Measurements from ENCODE around the gene CCDC38.

The CCDC38 gene

DNA sequence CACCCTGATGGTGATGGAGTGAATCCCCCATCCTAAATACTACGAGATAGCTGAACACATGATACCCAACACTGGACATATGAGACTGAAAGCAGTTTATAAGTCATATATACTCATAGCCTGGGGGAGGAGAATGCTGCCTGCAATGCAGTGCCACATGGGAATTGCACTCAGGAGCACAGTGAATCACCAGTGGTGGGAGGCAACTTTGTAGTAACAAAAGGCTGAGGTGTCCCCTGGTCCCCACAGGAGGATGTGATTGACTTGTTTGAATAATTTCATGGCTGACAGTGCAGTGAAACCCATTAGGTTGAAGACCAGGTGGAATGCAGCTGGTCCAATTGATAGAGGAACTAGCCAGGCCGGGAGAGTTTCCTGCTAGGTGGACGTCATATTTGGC, 20.2 kb downstream of the CCDC38 start:
- Histone ChIP-seq H3K27me3 (ENCODE audit: insufficient read depth, low read depth, severe bottlenecking) (no peaks in the 10 kb centered on the region), H3K36me3 (no peaks in the 10 kb centered on the region), H3K4me3 (ENCODE audit: low read depth, low read length) (no peak overlapping the region), H3K9me3 (ENCODE audit: severe bottlenecking) (peaks cover 3% of the 10 kb centered on the region), H3K27ac (no peak overlapping the region)
- TF ChIP-seq, protein P1, sequence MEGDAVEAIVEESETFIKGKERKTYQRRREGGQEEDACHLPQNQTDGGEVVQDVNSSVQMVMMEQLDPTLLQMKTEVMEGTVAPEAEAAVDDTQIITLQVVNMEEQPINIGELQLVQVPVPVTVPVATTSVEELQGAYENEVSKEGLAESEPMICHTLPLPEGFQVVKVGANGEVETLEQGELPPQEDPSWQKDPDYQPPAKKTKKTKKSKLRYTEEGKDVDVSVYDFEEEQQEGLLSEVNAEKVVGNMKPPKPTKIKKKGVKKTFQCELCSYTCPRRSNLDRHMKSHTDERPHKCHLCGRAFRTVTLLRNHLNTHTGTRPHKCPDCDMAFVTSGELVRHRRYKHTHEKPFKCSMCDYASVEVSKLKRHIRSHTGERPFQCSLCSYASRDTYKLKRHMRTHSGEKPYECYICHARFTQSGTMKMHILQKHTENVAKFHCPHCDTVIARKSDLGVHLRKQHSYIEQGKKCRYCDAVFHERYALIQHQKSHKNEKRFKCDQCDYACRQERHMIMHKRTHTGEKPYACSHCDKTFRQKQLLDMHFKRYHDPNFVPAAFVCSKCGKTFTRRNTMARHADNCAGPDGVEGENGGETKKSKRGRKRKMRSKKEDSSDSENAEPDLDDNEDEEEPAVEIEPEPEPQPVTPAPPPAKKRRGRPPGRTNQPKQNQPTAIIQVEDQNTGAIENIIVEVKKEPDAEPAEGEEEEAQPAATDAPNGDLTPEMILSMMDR (IDR thresholded peaks at IDR 0.05; ENCODE audit: low read depth, low read length) = no peak
- no peak for DNase-seq

DNA sequence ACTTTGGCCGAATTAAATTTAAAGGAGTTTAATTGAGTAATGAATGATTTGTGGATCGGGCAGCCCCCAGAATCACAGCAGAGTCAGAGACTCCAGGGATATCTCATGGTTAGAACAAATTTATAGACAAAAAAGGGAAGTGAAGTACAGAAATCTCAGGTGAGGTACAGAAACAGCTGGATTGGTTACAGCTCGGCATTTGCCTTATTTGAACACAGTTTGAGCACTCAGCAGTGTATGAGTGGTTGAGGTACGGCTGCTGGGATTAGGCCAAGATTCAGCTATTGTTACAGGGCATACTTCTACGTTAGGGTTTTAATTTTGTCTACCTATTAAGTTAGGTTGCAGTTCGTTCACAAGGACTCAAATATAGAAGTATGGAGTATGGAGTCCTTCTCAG, 23.3 kb downstream of the CCDC38 start:
- DNase-seq = no peak
- Histone ChIP-seq H3K27ac (no peak overlapping the region), H3K4me3 (ENCODE audit: low read depth, low read length) (no peak overlapping the region), H3K9me3 (ENCODE audit: severe bottlenecking) (no peaks in the 10 kb centered on the region), H3K27me3 (ENCODE audit: insufficient read depth, low read depth, severe bottlenecking) (no peaks in the 10 kb centered on the region), H3K36me3 (no peaks in the 10 kb centered on the region)
- TF ChIP-seq, protein P1 (IDR thresholded peaks at IDR 0.05; ENCODE audit: low read depth, low read length) = no peak

DNA sequence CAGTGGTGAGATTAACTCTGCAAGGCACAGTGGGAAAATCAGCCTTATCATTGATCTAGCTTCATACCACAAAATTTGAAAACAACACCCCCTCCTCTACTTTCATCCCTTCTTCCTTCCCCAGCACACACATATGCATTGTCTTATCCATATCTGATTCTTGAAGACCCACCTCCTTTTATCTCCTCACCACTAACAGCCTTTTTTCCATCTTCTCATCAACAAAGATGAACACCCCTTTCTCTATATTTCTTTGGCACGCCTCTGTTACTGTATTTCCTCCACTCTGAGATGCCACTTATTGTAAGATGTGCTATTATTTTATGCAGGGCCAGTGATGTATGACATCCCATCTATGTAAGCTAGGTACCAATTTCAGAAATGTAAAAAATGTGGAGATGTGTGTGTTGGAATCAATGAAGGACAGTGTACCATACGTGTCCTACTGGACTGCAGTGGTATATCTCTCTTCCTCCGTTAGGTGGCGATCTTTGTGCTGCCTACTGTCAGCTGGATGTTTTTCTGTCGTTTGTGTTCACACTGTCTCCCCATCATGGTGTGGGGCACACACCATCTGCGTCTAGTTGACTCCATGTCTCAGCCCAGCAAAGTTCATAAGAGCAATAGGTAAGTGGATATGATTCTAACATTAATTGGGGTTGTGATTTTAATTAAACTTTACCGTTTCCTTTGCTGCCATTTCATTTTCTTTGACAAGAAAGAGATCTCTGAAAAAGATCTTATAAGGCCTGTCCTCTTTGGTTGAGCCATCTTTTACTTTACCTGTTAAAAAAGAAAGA, 24.0 kb downstream of the CCDC38 start:
- no peaks in the 10 kb centered on the region for H3K36me3 ChIP-seq
- TF ChIP-seq, protein P1 (IDR thresholded peaks at IDR 0.05; ENCODE audit: low read depth, low read length) = peak; percentile 93
- H3K27me3 ChIP-seq (ENCODE audit: insufficient read depth, low read depth, severe bottlenecking) = no peaks in the 10 kb centered on the region
- DNase-seq = peak; percentile 62
- H3K9me3 ChIP-seq (ENCODE audit: severe bottlenecking) = no peaks in the 10 kb centered on the region
- no peak overlapping the region for H3K4me3 ChIP-seq (ENCODE audit: low read depth, low read length)
- no peak overlapping the region for H3K27ac ChIP-seq

DNA sequence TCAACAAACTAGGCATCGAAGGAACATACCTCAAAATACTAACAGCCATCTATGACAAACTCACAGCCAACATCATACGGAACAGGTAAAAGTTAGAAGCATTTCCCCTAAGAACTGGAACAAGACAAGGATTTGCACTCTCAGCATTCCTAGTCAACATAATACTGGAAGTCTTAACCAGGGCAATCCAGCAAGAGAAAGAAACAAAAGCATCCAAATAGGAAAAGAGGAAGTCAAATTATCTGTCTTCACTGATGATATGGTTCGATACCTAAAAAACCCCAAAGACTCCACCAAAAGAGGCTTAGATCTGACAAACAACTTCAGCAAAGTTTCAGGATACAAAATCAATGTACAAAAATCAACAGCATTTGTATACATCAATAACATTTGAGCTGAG, 32.5 kb downstream of the CCDC38 start:
- Histone ChIP-seq H3K27ac (no peak overlapping the region), H3K36me3 (no peaks in the 10 kb centered on the region), H3K9me3 (ENCODE audit: severe bottlenecking) (no peaks in the 10 kb centered on the region), H3K27me3 (ENCODE audit: insufficient read depth, low read depth, severe bottlenecking) (no peaks in the 10 kb centered on the region), H3K4me3 (ENCODE audit: low read depth, low read length) (no peak overlapping the region)
- TF ChIP-seq, protein P1 (IDR thresholded peaks at IDR 0.05; ENCODE audit: low read depth, low read length) = no peak
- no peak for DNase-seq

DNA sequence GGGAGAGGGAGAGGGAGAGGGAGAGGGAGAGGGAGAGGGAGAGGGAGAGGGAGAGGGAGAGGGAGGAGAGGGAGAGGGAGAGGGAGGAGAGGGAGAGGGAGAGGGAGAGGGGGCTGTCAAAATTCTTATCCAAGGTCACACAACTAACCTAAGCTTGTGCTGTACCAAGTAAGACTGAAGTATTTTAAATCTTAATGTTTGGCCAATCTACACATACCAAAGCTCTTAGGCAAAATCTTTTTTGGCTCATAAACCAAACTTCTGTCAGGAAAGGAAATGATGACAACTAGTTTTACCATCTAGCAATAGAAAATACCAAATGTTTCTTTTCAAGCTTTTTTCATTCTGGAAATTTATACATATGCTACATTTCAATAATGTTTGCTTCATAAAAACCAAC, 33.8 kb downstream of the CCDC38 start:
- no peak overlapping the region for H3K4me3 ChIP-seq (ENCODE audit: low read depth, low read length)
- H3K27ac ChIP-seq = no peak overlapping the region
- DNase-seq = no peak
- H3K36me3 ChIP-seq = no peaks in the 10 kb centered on the region
- H3K27me3 ChIP-seq (ENCODE audit: insufficient read depth, low read depth, severe bottlenecking) = no peaks in the 10 kb centered on the region
- no peaks in the 10 kb centered on the region for H3K9me3 ChIP-seq (ENCODE audit: severe bottlenecking)
- TF ChIP-seq, protein P1 (IDR thresholded peaks at IDR 0.05; ENCODE audit: low read depth, low read length) = no peak

DNA sequence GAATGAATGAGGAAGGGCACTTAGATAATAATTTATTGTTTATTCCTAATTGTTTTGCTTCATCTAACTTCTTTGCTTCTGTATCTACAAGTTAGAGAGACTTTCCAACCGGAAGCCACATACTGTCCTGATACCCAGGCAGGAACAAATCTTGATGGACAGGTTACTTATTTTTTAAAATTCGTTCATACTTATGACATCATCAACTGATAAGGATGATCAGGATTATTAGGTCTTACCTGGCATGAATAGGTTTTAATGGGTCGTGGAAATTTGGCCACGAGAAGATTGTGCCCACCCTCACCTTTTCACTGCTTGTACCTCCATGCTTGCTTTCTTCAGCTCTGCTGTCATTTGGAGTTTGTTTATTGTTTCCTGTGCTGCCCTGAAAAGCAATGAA, 44.3 kb downstream of the CCDC38 start:
- TF ChIP-seq, protein P1 (IDR thresholded peaks at IDR 0.05; ENCODE audit: low read depth, low read length) = no peak
- H3K9me3 ChIP-seq (ENCODE audit: severe bottlenecking) = peaks cover 3% of the 10 kb centered on the region
- no peaks in the 10 kb centered on the region for H3K27me3 ChIP-seq (ENCODE audit: insufficient read depth, low read depth, severe bottlenecking)
- H3K4me3 ChIP-seq (ENCODE audit: low read depth, low read length) = no peak overlapping the region
- no peak overlapping the region for H3K27ac ChIP-seq
- DNase-seq = no peak
- no peaks in the 10 kb centered on the region for H3K36me3 ChIP-seq
